HK-2 (cell line): ENCODE results near the gene MPI.

ENCODE experiments used
- DNase-seq: peaks from one replicate; pipeline ENCODE4 v3.0.0-alpha.2; 2018; ENCODE audit not compliant: unreplicated experiment

The MPI gene

GRCh38 chr15:74889883-74890664, at the start of gene MPI:
Gene MPI (plus strand): TSS chr15:74890042. CDS start chr15:74890074, 32 bp downstream.
- peak; percentile 79 for DNase-seq

DNA sequence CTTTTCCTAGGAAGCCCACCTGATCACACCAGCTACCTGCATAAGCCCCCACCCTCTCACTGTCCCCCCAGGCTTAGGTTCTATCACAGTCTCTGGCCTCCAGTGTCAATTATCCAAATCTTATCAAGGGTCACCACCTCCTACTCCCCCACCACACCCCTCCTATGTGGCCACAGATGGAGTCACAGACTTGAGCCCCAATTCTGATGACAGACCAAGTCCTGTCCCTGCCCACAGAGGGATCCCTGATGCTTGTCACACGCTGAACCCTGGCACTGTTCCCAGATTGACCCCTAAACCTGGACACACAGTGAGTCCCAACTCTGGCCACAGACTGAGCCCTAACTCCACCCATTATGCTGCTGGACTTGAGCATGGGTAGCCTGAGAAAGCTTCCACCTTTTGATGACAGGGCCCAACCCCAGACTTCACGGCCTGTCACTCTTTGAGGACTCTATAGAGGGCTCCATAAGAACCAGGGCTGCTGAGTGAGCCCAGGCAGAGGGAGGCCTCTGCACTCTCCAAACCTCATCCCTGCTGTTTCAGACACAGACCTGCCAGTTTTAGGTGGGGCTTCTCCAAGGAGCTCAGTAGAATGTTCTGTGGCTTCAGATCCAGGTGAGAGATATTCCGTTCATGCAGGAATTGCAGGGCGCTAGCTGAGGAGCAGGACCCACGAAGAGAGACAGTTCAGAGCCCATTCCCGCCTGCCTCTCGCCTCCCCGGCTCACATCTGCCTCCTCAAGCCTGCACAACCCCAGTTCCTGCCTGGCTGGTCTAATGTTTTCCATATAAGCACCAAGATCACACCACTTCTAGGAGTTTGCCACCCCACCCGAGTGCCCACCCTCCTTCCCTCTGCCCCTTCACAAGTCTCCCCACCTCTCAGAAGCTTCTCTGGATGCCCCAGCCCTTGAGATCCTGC, 48.7 kb upstream of the MPI start:
- no peak for DNase-seq

DNA sequence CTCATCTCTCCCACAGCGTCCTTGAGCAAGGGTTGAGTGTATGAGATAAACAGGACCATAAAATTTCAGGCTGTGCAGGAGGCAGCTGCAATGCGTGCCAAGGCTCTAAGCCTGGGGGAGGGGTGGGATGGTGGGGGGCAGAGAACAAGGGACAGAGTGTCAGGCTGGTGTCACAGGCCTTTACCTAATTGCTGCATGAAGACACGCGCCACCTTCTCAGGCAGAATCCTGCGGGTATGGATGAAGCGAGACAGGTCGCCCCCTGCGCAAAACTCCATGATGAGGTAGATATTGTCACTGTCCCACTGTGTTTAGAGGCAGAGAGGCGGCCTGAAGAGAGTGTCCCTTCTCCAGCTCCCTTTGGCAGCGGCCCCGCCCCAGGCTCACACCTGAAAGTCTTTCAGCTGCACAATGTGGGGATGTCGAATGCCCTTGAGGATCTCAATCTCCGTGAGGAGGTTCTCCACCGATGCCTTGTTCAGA, 47.9 kb upstream of the MPI start:
- DNase-seq: no peak

DNA sequence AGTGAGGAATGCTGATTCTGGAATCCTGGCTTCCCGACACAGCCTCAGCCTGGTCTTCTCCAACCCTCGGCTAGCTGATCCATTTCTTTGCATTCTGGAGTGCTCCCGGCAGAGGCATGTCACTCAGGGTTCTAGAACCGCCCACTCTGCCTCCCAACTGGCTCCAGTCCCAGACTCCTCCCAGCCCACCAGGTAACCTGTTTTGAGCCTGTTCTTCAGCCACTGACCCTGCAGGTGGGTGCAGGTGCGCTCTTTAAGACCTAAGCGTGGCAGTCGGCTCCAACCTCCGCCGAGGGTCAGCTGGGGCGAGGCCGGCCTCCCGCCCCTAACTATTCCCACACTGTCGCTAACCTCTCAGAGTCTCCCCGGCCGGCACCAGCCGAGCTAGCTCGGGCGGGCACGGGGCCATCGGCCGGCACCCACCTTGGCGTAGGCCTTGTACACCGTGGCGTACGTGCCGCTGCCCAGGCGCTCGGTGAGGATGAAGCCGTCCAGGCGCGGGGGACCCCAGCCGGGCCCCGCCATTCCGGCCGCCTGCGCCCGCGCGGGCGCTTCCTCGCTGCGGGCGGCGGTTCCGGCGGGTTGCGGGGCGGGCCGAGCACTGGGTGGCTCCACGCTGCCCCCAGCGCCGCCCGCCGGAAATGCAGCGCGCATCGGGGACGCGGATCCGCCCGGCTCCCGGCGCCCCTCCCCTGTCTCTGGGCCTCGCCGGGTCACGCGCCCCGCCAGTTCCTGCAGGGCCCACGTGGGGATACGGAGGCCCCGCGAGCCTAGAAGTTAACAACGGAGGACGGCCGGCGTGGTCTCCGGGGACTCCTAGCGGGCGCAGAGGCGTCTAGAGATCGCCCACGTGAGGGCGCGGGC, 47.0 kb upstream of the MPI start, which contains the start of gene ULK3:
TSS of gene ULK3 (minus strand) at position 576 of the 864 bp plus-strand sequence. CDS start at position 525, 51 bp downstream.
- peak; percentile 80 for DNase-seq

DNA sequence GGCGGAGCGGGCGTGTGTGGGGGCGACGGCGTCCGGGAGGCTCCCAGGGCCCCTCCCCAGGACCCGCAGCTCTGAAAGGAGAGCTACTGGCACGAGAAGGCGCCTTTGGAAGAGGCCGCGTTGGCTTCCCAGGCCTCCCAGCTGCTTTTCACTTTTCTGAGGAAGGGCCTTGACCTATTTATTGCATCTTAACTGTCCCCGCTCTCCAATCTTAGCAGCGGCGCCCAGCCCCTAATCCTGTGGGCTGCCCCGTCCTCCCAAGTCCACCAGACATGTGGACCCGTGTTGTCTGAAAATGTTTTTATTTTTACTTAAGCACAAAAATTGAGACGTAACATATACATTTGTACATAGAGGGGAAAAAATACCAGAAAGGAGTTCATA, 46.4 kb upstream of the MPI start:
- DNase-seq: no peak

DNA sequence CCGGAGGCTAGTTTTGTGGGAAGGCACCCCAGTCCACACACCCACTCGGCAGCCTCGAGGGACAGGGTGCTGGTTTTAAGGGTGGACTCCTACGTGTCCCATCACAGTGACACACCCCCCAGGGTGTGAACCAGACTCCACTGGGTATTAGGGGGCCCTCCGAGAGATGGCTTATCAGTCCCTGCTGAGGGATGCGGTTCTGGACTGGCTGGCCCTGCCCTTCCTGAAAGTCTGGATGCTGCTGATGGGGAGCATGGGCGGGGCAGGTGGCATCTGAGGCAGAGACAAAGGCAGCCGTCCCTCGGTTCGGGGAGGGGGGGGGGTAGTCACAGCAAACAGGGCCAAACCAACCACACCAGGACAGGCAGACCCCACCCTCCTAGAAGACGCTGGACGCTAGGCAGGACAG, 45.9 kb upstream of the MPI start:
- DNase-seq: no peak

- DNase-seq: no peak
Observed at GRCh38 chr15:74844319-74845207, 45.3 kb upstream of the MPI start.

DNA sequence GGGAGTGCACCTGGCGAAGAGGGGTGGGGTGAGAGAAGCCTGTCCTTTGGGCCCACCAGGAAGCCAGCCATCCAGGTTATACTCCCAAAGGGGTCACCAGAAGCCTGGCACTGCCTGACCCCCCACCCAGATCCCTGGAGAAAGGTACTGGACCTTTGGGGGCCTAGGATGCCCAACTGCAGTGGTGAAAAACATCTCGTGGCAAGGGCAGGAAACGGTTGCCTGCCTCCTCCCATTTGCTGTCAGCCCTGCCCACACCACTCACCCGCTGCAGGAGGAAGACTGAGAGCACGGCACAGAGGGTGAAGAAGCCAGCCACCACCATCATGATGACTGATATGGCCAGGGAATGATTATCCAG, 44.7 kb upstream of the MPI start:
- no peak for DNase-seq

DNA sequence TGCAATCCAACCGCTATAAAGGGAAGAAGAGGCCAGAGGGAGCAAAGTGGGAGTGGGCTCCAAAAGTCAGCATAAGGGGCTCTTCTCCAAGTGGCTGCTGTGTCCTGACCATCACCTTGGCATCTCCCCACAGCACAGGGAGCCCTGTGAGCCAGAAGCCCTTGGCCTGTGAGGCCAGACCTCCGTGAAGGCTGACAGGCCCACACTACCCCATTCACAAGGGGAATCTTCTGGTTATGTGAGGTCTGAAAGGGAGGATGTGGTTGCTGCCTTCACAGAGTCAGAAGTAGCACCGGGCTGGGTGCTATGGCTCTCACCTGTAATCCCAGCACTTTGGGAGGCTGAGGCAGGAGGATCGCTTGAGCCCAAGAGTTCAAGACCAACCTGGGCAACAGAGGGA, 44.3 kb upstream of the MPI start:
- no peak for DNase-seq

GRCh38 chr15:74847432-74847831, 42.4 kb upstream of the MPI start:
- DNase-seq: no peak

DNA sequence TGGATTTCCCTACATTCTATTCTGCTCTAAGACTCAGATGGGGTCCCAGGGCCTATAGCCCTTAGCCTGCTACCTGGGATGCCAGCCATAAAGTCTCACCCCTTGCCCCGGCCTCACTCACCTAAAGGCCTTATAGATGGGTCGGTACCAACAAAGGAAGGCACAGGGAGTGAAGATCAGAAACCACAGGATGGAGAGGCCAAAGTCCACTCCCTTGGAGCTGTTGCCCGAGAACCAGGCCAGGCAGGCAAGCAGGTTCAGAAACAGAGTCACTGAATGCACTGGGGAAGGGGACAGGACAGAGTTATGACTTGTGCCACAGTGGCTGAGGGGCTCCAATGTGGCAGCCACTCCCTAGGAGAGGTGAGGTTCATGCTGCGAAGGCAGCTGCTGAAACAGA, 39.4 kb upstream of the MPI start:
- no peak for DNase-seq

GRCh38 chr15:74851960-74852359, 37.9 kb upstream of the MPI start:
- DNase-seq: no peak

DNA sequence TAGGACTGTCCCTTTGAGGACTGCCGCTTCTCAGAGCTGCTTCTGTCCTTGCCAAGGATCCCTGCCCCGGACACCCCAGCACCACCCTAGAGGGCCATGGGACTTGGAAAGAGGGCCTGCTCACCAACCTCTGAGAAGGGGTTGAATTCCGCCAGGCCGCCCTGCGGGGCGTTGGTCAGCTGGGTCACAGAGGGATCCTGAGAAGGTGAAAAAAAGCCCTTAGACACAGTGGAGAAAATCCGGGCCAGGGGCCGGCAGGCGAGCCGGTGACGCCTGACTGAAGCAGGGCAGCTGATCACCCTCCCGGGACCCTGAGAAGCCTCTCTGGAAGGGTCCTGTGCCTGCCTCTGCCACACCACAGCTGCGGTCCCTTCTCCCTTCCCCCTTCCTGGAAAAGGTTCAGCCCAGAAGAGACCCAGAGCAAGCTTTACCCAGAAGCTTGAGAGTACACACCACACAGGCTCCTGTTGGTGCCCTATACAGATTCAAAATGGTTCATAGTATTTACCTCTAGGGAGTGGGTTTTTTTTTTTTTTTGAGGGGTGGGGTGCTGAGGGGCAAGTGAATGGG, 35.3 kb upstream of the MPI start:
- DNase-seq: no peak

DNA sequence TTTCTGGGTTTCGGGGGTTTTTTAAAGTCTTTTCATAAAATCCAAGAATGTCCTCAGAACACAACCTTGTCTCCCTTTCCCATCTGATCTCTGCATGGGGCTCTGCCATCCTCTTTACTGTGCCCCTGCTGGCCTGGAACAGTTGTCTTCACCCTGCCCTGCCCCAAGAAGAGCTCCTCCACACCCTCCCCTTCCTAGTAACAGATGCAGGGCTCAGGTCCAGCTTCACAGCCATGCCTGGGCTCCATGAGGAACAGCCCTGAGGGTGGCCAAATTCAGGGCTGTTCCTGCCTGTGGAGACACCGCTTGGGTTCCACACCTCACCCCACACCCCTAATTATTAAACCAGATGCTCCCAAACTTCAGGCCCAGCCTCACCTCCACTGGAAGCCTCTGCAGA, 34.0 kb upstream of the MPI start:
- DNase-seq: no peak

- no peak for DNase-seq
Observed at GRCh38 chr15:74856537-74856936, 33.3 kb upstream of the MPI start.

DNA sequence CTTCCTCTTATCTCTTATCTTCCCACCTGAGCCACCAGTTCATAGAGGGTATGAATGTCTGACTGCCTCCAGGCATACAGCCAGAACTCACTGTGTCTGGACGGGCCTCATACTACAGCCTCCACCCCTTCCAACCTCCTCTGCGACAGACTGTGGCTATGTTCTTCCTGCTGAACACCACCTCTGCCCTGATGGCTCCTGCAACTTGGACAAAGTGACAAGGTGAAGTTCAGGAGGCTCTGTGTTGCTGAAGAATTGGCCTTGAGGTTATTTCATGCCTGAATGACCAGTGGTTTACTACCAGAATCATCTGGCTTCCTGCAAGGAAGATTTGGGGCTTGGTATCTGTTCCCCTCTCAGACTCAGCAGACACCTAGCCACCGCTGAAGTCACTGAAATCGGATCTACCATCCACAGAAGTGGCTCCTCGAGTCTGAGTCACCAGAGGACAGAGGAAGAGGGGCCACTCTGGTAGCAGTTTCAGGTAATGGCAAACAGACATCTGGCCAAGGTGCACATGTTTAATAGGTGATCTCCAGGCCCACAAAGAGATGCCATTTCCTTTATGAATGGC, 32.7 kb upstream of the MPI start:
- peak; percentile 16 for DNase-seq

GRCh38 chr15:74857671-74858368, 32.0 kb upstream of the MPI start:
- no peak for DNase-seq

DNA sequence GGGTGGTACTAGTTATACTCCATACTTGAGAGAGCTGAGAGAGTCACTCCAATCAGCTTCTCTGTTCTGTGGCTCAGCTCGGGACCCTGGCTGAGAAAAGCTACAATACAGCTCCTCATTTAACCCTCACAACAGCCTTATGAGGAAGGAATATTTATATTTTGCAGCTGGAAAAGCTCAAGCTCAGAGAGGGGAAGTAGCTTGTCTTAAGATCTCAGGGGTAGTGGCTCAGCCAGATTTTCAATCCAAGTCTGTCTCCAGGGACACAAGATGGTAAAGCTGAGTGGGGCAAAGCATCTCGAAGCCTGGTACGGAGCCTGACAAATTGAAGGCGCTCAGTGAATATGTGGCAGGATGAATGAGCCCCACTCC, 31.5 kb upstream of the MPI start:
- DNase-seq: no peak

- DNase-seq: peak; percentile 47
Observed at GRCh38 chr15:74863239-74864056, 26.4 kb upstream of the MPI start.
